B cell (primary cell): ENCODE data around the gene UTP11. TPM values are rescaled to one million over a fixed set of nuclear protein-coding genes. Genes with fewer than 3 reads are reported as not detected.

ENCODE experiments used
- ATAC-seq: fragments of 200-7000 bp; cut with Tn5 transposase; one replicate; pipeline ENCODE4 v1.10.0; 2021; ENCODE audit warnings: low read depth, mild to moderate bottlenecking, moderate number of reproducible peaks, moderate library complexity
- CTCF ChIA-PET: fragments of 350-600 bp; sonication (Branson Sonifier 250); formaldehyde crosslinking; loops from one replicate; lab custom pipeline; 2021; ENCODE audit warnings: antibody characterized with exemption, inconsistent platforms; lab: Charles Lee
- POLR2A ChIA-PET: fragments of 350-600 bp; sonication (Branson Sonifier 250); formaldehyde crosslinking; loops from one replicate; lab custom pipeline; 2021; ENCODE audit warnings: antibody characterized with exemption; lab: Charles Lee
- DNase-seq: peaks from one replicate; pipeline ENCODE4 v3.0.0; 2013
- H2AFZ ChIP-seq: 2 replicates; pipeline ENCODE4 v1.6.1; 2012; ENCODE audit warnings: mild to moderate bottlenecking, low read depth, low read length; ENCODE audit not compliant: insufficient read depth, poor library complexity, severe bottlenecking
- H3K27ac ChIP-seq, 2 donors: 1 replicate in 1 of 2; 2 replicates in 1 of 2; pipeline ENCODE4 v1.5.1; 2012 to 2013; ENCODE audit warnings: low read length in 2 of 2, mild to moderate bottlenecking in 2 of 2, moderate library complexity in 1 of 2
- H3K27me3 ChIP-seq, 4 experiments: fragments of 200-600 bp in 1 of 4; sonication (generic) in 1 of 4; replicated peaks in 1 of 4; 1 replicate in 2 of 4; 2 replicates in 2 of 4; pipeline versions ENCODE4 v1.6.1 to v1.7.0; 2013 to 2016; ENCODE audit warnings: low read length in 3 of 4, mild to moderate bottlenecking in 2 of 4, mixed read lengths in 1 of 4, moderate library complexity in 1 of 4; ENCODE audit not compliant: insufficient read depth in 4 of 4, control insufficient read depth in 3 of 4; ENCODE audit errors: control extremely low read depth in 1 of 4
- H3K36me3 ChIP-seq, 2 experiments: replicated peaks in 1 of 2; 1 replicate in 1 of 2; 2 replicates in 1 of 2; pipeline versions ENCODE4 v1.6.1 to v1.7.1; 2013; ENCODE audit warnings: low read length in 1 of 2; ENCODE audit not compliant: insufficient read depth in 2 of 2, control insufficient read depth in 1 of 2; ENCODE audit errors: control extremely low read depth in 1 of 2, extremely low read depth in 1 of 2
- H3K4me1 ChIP-seq, 2 donors: fragments of 200-600 bp in 1 of 2; sonication (generic) in 1 of 2; 1 replicate in 1 of 2; 2 replicates in 1 of 2; pipeline versions ENCODE4 v1.5.1 to v1.6.1; 2013 to 2017; ENCODE audit warnings: low read length in 2 of 2; ENCODE audit not compliant: control insufficient read depth in 2 of 2, insufficient read depth in 2 of 2
- H3K4me2 ChIP-seq: replicated peaks from 2 replicates; pipeline ENCODE3; 2012; ENCODE audit warnings: mild to moderate bottlenecking, low read depth, low read length; ENCODE audit not compliant: poor library complexity, severe bottlenecking
- H3K4me3 ChIP-seq, 5 experiments: fragments of 200-600 bp in 1 of 5; sonication (generic) in 1 of 5; 1 replicate in 3 of 5; 2 replicates in 2 of 5; pipeline versions ENCODE4 v1.5.1 to v1.7.0; 2011 to 2016; ENCODE audit warnings: low read length in 4 of 5, mild to moderate bottlenecking in 4 of 5, low read depth in 2 of 5, control low read depth in 1 of 5, moderate library complexity in 1 of 5; ENCODE audit not compliant: insufficient read depth in 1 of 5; ENCODE audit errors: control extremely low read depth in 1 of 5, extremely low read depth in 1 of 5
- H3K79me2 ChIP-seq: fragments of 200-600 bp; sonication (generic); one replicate; pipeline ENCODE4 v1.6.0; 2016; ENCODE audit warnings: low read length; ENCODE audit not compliant: control insufficient read depth, insufficient read depth
- H3K9ac ChIP-seq: fragments of 200-600 bp; sonication (generic); 2 replicates; pipeline ENCODE4 v1.6.1; 2017; ENCODE audit warnings: mild to moderate bottlenecking, low read length, moderate library complexity
- H3K9me3 ChIP-seq, 3 donors: one replicate each; pipeline versions ENCODE4 v1.6.1 to v1.7.1; 2013; ENCODE audit warnings: low read length in 2 of 3; ENCODE audit not compliant: control insufficient read depth in 2 of 3, insufficient read depth in 1 of 3; ENCODE audit errors: control extremely low read depth in 1 of 3
- H4K20me1 ChIP-seq: 2 replicates; pipeline ENCODE4 v1.6.0; 2012; ENCODE audit warnings: mild to moderate bottlenecking, low read length; ENCODE audit not compliant: insufficient read depth, control insufficient read depth, poor library complexity, severe bottlenecking
- H3K27ac Mint-ChIP-seq: one replicate; pipeline ENCODE4 v1.8.0; 2021; ENCODE audit warnings: mixed read lengths
- H3K27me3 Mint-ChIP-seq: one replicate; pipeline ENCODE4 v1.8.0; 2021; ENCODE audit warnings: mixed read lengths
- H3K4me1 Mint-ChIP-seq: one replicate; pipeline ENCODE4 v1.8.0; 2021; ENCODE audit warnings: mixed read lengths
- H3K4me3 Mint-ChIP-seq: one replicate; pipeline ENCODE4 v1.8.0; 2021; ENCODE audit warnings: mixed read lengths
- H3K9me3 Mint-ChIP-seq: one replicate; pipeline ENCODE4 v1.8.0; 2022; ENCODE audit warnings: mixed read lengths; ENCODE audit not compliant: insufficient read depth
- EZH2 ChIP-seq: IDR thresholded peaks from 2 replicates; pipeline ENCODE4 v1.6.1; 2012; ENCODE audit warnings: borderline replicate concordance, low read depth, mild to moderate bottlenecking, moderate library complexity, low read length; ENCODE audit not compliant: insufficient read depth, poor library complexity, severe bottlenecking
- WGBS: methylation state at CpG from one replicate; pipeline ENCODE4 v1.1.5; 2013; ENCODE audit warnings: missing lambda C conversion rate; ENCODE audit not compliant: insufficient coverage; 5-methylcytosine and 5-hydroxymethylcytosine counted together
- intact Hi-C: fragments of 100-400 bp; cut with micrococcal nuclease; formaldehyde crosslinking; loops from one replicate; pipeline ENCODE4 v1.10.0; 2022
- polyA plus RNA-seq: library from polyadenylated mRNA; depleted of rRNA; stranded (reverse); fragments of >200 nt; gene quantifications from 2 replicates; pipeline ENCODE4 v1.2.3, GENCODE V29; 2012
- total RNA-seq, 2 donors: library from RNA; stranded (reverse); fragments of 120-200 nt in 1 of 2; gene quantifications; 1 replicate in 1 of 2; 2 replicates in 1 of 2; pipeline versions ENCODE4 v1.2.3 to v1.2.4, GENCODE V29; 2013 to 2022

UTP11 gene
- total and polyA plus RNA-seq, 2 donors (not counting 1 experiment from before 2014, with no cell fraction given), result 6.0 to 16.8 TPM

GRCh38 chr1:38061883-38062328, 49.4 kb downstream of the UTP11 start:
- Histone ChIP-seq H2AFZ (no peak overlapping the region), H3K4me3 (no peak overlapping the region), H4K20me1 (no peaks in the 10 kb centered on the region), H3K79me2 (no peaks in the 10 kb centered on the region), H3K27me3 (no peaks in the 10 kb centered on the region), H3K9ac (no peak overlapping the region), H3K36me3 (no peaks in the 10 kb centered on the region), H3K4me1 (peaks cover 0 to 5% of the 10 kb centered on the region in 2 donors), H3K9me3 (no peaks in the 10 kb centered on the region), H3K27ac (no peak overlapping the region), H3K4me2 (no peak overlapping the region)
- no peak for DNase-seq
- Mint-ChIP-seq H3K4me1 (peaks cover 9% of the 10 kb centered on the region), H3K27ac (peak overlapping the region; percentile 53), H3K9me3 (no peaks in the 10 kb centered on the region), H3K27me3 (no peaks in the 10 kb centered on the region), H3K4me3 (no peak overlapping the region)
- ChIA-PET POLR2A (no interaction called here), CTCF (interaction anchor here (1.1 kb wide), 2 partner anchors 13 to 16 kb away, joined by 3 to 4 read pairs; partner anchors contain the start of gene POU3F1)
- no peak for TF ChIP-seq EZH2
- 63% methylated on average over 7 of the region's 7 CpGs for WGBS
- intact Hi-C loops, result no loop called here
- ATAC-seq, result peak; percentile 41

GRCh38 chr1:38062361-38063288, 50.1 kb downstream of the UTP11 start:
- Histone ChIP-seq H3K36me3 (no peaks in the 10 kb centered on the region), H2AFZ (no peak overlapping the region), H3K27ac (no peak overlapping the region), H3K27me3 (no peaks in the 10 kb centered on the region), H3K79me2 (no peaks in the 10 kb centered on the region), H3K4me3 (no peak overlapping the region), H3K4me2 (no peak overlapping the region), H3K9ac (no peak overlapping the region), H3K4me1 (peaks cover 0 to 5% of the 10 kb centered on the region in 2 donors), H4K20me1 (no peaks in the 10 kb centered on the region), H3K9me3 (no peaks in the 10 kb centered on the region)
- H3K4me3 Mint-ChIP-seq, result no peak overlapping the region
- TF ChIP-seq EZH2, result no peak
- WGBS, result 81% methylated on average over 3 of the region's 6 CpGs
- ChIA-PET POLR2A (no interaction called here), CTCF (interaction anchor here (1.1 kb wide), 1 partner anchor 16 kb away, joined by 3 read pairs; the partner anchor contains the start of gene POU3F1)
- H3K4me1 Mint-ChIP-seq, result peaks cover 9% of the 10 kb centered on the region
- H3K9me3 Mint-ChIP-seq, result no peaks in the 10 kb centered on the region
- intact Hi-C loops, result no loop called here
- H3K27me3 Mint-ChIP-seq, result peaks cover 5% of the 10 kb centered on the region
- DNase-seq (no peak), ATAC-seq (no peak)
- H3K27ac Mint-ChIP-seq, result no peak overlapping the region
